Muscle layer of colon (tissue), 2 donors: Measurements from ENCODE around the gene GSTO2.
A peak's percentile ranks its signal among the peaks of the same experiment; 100 is the strongest.

Experiments
- H3K27ac ChIP-seq: one replicate; pipeline ENCODE4 v1.7.0; 2013; ENCODE audit warnings: low read depth, mild to moderate bottlenecking, low read length, moderate library complexity
- H3K27me3 ChIP-seq, 2 donors: one replicate each; pipeline ENCODE4 v1.7.0; 2013; ENCODE audit warnings: low read length in 2 of 2, mild to moderate bottlenecking in 2 of 2; ENCODE audit not compliant: insufficient read depth in 2 of 2, control insufficient read depth in 1 of 2
- H3K36me3 ChIP-seq: one replicate; pipeline ENCODE4 v1.7.0; 2013; ENCODE audit warnings: mild to moderate bottlenecking, low read length; ENCODE audit not compliant: insufficient read depth
- H3K4me1 ChIP-seq: one replicate; pipeline ENCODE4 v1.7.0; 2013; ENCODE audit warnings: mild to moderate bottlenecking, low read length; ENCODE audit not compliant: insufficient read depth
- H3K4me3 ChIP-seq, 2 donors: one replicate each; pipeline ENCODE4 v1.7.0; 2013; ENCODE audit warnings: low read length in 2 of 2, low read depth in 1 of 2, mild to moderate bottlenecking in 1 of 2, moderate library complexity in 1 of 2
- H3K9ac ChIP-seq: one replicate; pipeline ENCODE4 v1.7.0; 2013; ENCODE audit warnings: low read length
- H3K9me3 ChIP-seq: one replicate; pipeline ENCODE4 v1.7.0; 2013; ENCODE audit warnings: mild to moderate bottlenecking, low read length
- donor health status: abdominal sarcoma.
- donor health status: Adenocarcinoma of cecum.

The GSTO2 gene

DNA sequence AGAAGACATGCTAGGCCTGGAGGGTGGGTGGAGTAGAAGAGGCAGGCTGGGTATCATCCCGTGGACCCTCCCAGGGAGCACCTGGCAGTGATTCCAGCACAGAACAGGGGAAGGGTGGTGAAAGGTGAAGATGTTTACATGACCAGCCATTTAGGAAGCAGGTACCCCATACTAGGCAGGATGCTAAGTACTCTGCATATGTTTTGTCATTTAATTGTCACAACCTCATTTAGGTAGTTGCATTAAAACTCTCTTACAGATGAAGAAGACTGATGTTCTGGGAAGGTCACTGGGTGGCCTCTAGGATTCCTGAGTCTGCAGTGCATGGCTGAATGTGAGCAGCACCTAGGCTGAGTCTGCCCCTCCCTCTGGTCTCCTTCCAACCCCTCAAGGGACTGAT lies 54.1 kb downstream of the GSTO2 start:
- H3K36me3 ChIP-seq = no peaks in the 10 kb centered on the region
- no peak overlapping the region for H3K4me3 ChIP-seq
- H3K27me3 ChIP-seq = no peaks in the 10 kb centered on the region
- no peak overlapping the region for H3K9ac ChIP-seq
- no peaks in the 10 kb centered on the region for H3K9me3 ChIP-seq
- no peak overlapping the region for H3K27ac ChIP-seq
- peaks cover 78% of the 10 kb centered on the region for H3K4me1 ChIP-seq

DNA sequence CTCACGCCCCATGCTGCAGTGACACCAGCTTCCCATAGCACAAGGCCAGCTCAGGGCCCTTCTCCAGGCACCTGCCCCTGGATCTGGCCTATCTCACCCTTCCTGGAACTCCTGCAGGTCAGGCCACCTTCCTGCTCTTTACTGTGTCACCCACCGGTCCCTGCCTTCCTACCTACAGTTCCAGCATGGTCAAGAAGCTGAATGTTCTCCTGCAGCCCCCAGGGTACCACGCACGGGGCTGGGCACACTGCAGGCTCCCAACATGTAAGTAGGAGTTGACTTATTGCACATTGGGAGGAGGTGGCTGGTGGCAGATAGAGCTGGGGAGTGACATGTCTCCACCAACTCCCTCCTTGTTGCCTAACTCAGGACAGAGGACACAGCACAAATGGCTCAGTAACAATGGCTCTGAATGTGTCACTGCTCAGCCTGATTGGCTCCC lies 54.8 kb downstream of the GSTO2 start:
- Histone ChIP-seq H3K36me3 (no peaks in the 10 kb centered on the region), H3K4me1 (peaks cover 81% of the 10 kb centered on the region), H3K27ac (peak overlapping the region; percentile 20), H3K9me3 (no peaks in the 10 kb centered on the region), H3K9ac (no peak overlapping the region), H3K27me3 (no peaks in the 10 kb centered on the region), H3K4me3 (no peak overlapping the region)

DNA sequence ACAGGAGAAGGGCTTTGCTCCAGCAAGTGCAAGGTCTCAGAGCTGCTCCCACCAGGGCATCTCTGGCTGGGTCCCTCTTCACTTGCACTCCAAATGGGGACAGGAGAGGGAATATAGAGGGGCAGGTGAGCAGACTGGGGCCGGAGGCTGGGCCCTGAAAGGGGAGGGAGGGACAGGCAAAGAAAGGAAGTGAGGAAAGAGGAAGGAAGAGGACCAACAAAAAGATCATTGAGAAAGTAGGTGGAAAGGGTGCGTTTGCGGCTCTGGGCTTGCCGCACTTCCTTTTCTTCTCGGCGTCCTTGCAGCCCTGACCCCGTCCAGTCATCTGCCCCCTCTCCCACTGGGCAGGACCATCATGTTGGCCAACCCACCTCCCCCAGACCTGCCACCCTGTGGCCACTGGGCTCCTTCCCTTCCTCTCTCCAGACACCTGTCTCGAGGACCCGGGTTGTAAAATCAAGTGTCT lies 55.3 kb downstream of the GSTO2 start:
- Histone ChIP-seq H3K27me3 (no peaks in the 10 kb centered on the region), H3K9ac (no peak overlapping the region), H3K4me3 (no peak overlapping the region), H3K4me1 (peaks cover 85% of the 10 kb centered on the region), H3K27ac (no peak overlapping the region), H3K9me3 (no peaks in the 10 kb centered on the region), H3K36me3 (no peaks in the 10 kb centered on the region)

DNA sequence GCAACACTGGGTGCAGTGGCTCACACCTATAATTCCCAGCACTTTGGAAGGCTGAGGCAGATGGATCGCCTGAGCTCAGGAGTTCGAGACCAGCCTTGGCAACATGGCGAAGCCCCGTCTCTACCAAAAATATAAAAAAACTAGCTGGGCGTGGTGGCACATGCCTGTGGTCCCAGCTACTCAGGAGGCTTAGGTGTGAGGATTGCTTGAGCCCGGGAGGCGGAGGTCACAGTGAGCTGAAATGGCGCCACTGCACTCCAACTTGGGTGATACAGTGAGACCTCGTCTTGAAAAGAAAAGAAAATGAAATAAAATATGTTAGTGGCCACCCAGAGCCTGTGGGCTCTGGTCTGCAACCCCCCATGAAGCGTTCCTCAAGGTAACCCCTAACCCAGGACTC lies 55.9 kb downstream of the GSTO2 start:
- H3K4me3 ChIP-seq = no peak overlapping the region
- no peaks in the 10 kb centered on the region for H3K36me3 ChIP-seq
- H3K4me1 ChIP-seq = peaks cover 86% of the 10 kb centered on the region
- no peak overlapping the region for H3K9ac ChIP-seq
- H3K27me3 ChIP-seq = no peaks in the 10 kb centered on the region
- no peaks in the 10 kb centered on the region for H3K9me3 ChIP-seq
- H3K27ac ChIP-seq = no peak overlapping the region

DNA sequence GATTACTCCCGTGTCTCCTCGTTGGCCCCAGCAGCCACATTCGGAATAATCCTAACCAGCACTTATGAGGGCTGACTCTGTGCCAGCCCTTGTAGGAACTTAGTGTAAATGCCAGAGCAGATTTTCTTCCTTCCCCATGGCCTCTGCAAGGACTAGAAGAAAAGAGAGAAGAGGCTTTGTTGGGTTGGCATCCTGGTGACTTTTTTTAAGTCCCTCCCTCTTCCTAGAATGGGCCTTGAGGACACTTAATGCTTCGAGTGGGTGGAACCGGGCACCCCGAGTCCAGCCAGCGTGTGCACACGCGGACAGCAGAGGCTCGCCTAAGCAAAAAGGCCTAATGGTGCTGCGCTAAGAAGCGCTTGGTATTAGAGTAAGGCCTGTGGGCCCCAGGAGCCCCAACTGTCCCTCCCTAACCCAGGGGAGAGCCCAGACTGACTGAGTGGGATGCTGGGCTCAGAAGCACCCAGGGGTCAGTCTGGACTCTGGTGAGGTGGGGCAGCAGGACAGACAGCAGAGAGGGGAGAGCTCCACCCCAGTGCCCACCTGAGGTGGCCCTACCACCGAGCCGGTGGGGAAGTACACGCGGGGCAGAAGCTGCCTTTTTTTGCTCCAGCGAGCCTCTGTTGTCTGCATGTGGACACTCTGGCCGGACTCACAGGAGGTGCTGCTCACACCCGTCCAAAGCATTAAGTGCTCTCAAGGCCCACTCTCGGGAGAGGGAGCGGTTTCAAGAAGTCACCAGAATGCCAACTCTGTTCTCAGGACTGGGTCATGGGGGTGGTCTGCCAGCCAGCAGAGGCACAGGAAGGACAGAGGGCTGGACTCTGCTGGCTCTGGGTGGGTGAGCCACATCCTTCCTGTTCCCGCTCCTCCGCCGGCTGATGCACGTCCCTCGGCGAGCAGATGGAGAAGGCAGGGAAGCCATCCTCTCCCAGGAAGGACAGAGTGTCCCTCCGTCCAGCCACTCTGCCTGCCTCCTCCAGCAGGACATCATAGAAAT lies 56.8 kb downstream of the GSTO2 start:
- H3K9me3 ChIP-seq = no peaks in the 10 kb centered on the region
- no peak overlapping the region for H3K4me3 ChIP-seq
- H3K27ac ChIP-seq = peak overlapping the region; percentile 46
- H3K27me3 ChIP-seq = no peaks in the 10 kb centered on the region
- no peak overlapping the region for H3K9ac ChIP-seq
- H3K4me1 ChIP-seq = peaks cover 94% of the 10 kb centered on the region
- no peaks in the 10 kb centered on the region for H3K36me3 ChIP-seq

DNA sequence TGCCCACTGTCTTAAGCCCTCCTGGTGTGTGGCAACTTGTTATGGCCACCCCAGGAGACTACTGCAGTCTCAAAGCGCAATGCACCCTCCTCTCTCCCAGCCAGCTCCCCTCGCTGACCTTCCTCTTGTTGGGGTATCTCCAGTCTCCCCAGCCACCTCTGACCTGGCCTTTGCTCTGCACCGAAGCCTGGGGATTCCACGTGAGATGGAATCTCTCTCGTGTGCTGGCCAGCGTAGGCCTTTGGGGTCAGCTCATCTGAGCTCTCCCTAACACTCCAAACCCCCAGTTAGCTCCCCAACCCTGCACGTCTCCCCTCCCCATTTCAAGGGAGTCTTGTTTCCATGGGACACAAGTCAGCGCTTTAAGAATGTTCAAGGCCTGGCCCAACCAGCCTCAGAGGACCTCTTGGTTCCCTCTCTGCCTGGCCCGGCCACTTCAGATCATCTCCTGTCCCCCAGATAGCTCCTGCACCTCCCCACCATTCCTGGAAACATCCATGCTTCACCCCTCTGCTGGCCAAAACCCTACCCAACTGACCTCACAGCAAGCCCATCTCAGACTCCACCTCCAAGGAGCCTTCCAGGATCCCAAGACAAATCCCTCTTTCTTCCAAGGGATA lies 58.1 kb downstream of the GSTO2 start:
- no peak overlapping the region for H3K4me3 ChIP-seq
- no peaks in the 10 kb centered on the region for H3K36me3 ChIP-seq
- H3K27me3 ChIP-seq = no peaks in the 10 kb centered on the region
- peaks cover 94% of the 10 kb centered on the region for H3K4me1 ChIP-seq
- H3K27ac ChIP-seq = peak overlapping the region; percentile 35
- no peak overlapping the region for H3K9ac ChIP-seq
- H3K9me3 ChIP-seq = no peaks in the 10 kb centered on the region

DNA sequence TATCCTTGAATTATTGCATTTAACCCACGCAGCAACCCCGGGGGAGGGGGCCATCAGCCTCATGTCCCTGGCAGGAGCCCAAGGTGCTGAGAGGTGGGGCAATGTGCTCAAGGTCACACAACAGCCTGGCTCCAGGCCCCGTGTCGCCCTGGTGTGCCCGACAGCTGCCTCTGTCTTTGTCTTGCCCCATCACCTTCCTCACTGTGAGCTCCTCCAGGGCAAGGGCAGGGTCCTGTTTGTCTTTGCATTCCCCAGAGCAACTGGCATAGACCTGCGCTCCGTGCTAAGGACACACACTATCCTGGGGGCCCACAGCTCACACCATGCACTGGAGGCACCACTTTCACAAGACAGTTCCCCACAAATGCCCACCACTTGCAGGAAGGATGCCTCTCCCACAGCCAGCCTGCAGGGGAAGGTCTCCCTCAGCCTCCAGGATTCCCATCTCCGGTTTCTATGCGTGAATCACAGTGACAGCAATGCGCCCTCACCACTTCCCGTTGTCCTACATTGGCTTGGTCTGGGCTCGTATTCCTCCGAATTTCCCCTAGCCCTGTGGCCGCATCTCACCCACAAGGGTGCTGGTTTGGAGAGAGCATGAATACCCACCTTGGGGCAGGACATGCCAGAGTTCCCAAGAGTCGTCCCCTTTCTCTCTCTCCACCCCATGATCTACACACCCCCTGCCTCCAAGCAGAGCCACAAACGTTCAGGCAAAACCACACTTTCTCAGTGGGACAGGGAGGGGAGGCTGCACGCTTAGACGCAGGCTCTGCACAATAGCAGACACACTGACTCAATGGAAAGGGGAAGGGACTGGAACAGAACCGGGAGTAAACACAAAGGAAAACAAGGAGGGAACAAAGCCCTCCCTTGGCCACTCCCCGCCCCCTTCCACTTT lies 59.0 kb downstream of the GSTO2 start:
- H3K36me3 ChIP-seq = no peaks in the 10 kb centered on the region
- H3K27ac ChIP-seq = peak overlapping the region; percentile 70
- H3K4me3 ChIP-seq = peak overlapping the region in 1 of 2 donors; percentile 30
- H3K27me3 ChIP-seq = no peaks in the 10 kb centered on the region
- no peaks in the 10 kb centered on the region for H3K9me3 ChIP-seq
- H3K4me1 ChIP-seq = peaks cover 94% of the 10 kb centered on the region
- peak overlapping the region; percentile 12 for H3K9ac ChIP-seq

DNA sequence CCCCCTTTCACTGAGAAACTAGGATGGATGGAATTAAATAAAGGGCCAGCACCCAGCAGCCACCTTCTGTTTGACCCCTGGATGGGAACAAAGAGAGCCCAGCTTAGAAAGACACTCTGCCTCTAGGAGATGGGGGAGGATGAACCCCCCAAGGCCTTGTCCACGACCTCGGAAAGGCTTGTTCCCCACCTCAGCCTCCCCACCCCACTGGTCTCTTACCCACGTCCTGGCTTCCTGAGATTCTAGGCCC lies 59.6 kb downstream of the GSTO2 start:
- no peaks in the 10 kb centered on the region for H3K36me3 ChIP-seq
- H3K4me1 ChIP-seq = peaks cover 94% of the 10 kb centered on the region
- no peaks in the 10 kb centered on the region for H3K9me3 ChIP-seq
- H3K27ac ChIP-seq = peak overlapping the region; percentile 70
- peak overlapping the region in 1 of 2 donors; percentile 26 for H3K4me3 ChIP-seq
- H3K27me3 ChIP-seq = no peaks in the 10 kb centered on the region
- no peak overlapping the region for H3K9ac ChIP-seq

DNA sequence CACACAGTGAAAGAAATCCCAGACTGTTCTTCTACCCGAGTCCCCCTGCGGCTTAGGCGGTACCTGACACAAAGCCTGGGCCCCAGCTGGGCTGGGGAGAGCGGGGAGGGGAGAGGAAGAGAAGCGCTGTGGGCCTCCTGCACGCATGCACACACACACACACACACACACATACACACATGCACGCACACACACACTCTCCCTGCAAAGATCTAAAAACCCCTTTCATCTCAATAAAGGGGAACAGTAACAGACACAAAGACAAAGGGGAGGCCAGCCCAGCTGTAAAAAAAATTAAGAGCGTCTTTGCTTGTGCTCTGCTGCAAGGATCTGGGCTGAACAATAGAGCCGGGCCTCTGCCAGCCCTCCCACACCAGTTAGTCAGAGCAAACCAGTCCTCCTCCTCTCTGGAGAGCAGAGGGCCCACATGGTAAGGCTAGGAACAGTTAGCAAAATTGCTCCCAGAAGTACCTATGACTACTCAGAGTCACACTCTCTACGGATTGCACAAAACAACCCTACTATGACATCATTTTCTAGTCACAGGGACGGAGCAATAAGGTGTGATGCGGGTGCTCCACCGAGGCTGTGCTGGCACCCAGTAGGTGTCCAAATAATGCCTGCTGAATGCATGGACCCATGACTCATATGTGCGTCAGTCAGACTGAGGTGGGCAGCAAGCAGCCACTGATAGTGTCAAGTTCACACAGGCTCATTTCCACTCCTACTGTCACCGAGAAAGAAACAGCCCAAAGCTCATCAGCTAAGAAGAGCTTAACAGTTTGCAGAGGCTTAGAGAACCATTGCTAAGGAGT lies 60.1 kb downstream of the GSTO2 start:
- Histone ChIP-seq H3K4me1 (peaks cover 95% of the 10 kb centered on the region), H3K27me3 (no peaks in the 10 kb centered on the region), H3K9ac (peak overlapping the region; percentile 9), H3K27ac (peak overlapping the region; percentile 77), H3K9me3 (no peaks in the 10 kb centered on the region), H3K4me3 (peak overlapping the region in 1 of 2 donors; percentile 26), H3K36me3 (no peaks in the 10 kb centered on the region)

DNA sequence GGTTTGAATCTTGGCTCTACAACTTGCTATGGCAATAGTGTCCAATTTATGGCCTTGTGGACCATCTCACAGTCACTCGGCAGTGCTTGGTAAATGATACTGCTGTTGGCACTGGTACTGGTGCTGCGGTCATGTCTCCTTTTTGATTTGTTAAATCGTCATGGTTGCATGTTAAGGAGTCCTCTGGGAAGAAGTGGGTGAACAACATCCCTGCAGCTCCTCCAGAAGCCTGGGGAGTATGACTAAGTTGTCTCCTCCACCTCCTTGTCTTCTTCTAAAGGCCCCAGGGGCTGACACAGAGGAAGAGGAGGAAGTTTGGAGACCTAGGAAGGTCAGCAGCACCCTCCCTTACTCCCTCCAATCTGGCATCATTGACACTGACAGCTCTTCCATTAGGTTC lies 60.8 kb downstream of the GSTO2 start:
- no peaks in the 10 kb centered on the region for H3K27me3 ChIP-seq
- H3K36me3 ChIP-seq = no peaks in the 10 kb centered on the region
- H3K4me3 ChIP-seq = peak overlapping the region in 1 of 2 donors; percentile 7
- H3K9ac ChIP-seq = peak overlapping the region; percentile 9
- H3K9me3 ChIP-seq = no peaks in the 10 kb centered on the region
- peak overlapping the region; percentile 77 for H3K27ac ChIP-seq
- H3K4me1 ChIP-seq = peaks cover 100% of the 10 kb centered on the region
